SK-N-SH treated with all-trans-retinoic acid at 6 μM for 48 hours (cell line): Measurements from ENCODE around the gene PPP2R3B.

ENCODE experiments used
- ARNTL ChIP-seq: fragments of 450-650 bp; formaldehyde crosslinking; IDR thresholded peaks from 2 replicates; pipeline ENCODE4 v1.5.0; 2020; ENCODE audit warnings: low read depth, mild to moderate bottlenecking, moderate library complexity, borderline replicate concordance
- OSR1 ChIP-seq: fragments of 250-450 bp; sonication (Bioruptor Pico); IDR thresholded peaks from 2 replicates; pipeline ENCODE4 v1.8.0; 2022; ENCODE audit warnings: moderate library complexity, mild to moderate bottlenecking, inconsistent platforms
- SNAI2 ChIP-seq: fragments of 250-450 bp; sonication (Bioruptor Pico); IDR thresholded peaks from 2 replicates; pipeline ENCODE4 v1.5.0; 2020; ENCODE audit warnings: mild to moderate bottlenecking, moderate library complexity
- ZFP30 ChIP-seq: fragments of 450-650 bp; formaldehyde crosslinking; IDR thresholded peaks from 2 replicates; pipeline ENCODE4 v1.5.0; 2022; ENCODE audit warnings: mild to moderate bottlenecking, moderate library complexity
- ZNF565 ChIP-seq: fragments of 450-650 bp; formaldehyde crosslinking; conservative IDR thresholded peaks from 2 replicates; pipeline ENCODE4 v1.5.0; 2020; ENCODE audit warnings: low read depth, mild to moderate bottlenecking, moderate library complexity
- ZNF70 ChIP-seq: fragments of 450-650 bp; formaldehyde crosslinking; IDR thresholded peaks from 2 replicates; pipeline ENCODE4 v1.5.0; 2020; ENCODE audit warnings: mild to moderate bottlenecking, moderate library complexity
- TF ChIP-seq, protein P1 (sequence below): fragments of 250-450 bp; sonication (Bioruptor Pico); IDR thresholded peaks from 2 replicates; pipeline ENCODE4 v1.8.0; 2020; ENCODE audit warnings: mild to moderate bottlenecking, moderate library complexity, borderline replicate concordance

DNA sequence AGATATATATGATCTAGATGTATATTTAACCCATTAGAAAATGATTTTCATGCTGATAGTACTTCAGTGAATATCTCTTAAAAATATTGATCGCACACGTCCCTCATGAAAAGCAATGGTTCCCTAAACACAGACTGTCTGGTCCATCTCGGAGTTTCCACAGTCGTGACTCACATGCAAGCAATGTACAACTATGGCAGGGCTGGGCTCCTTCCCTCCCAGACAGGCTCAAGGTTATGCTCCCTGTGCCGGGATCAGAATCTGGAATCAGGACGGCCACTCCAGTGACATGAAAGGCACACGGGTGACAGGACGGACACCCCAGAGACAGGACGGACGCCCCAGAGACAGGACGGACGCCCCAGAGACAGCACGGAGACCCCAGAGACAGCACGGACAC, 40.2 kb upstream of the PPP2R3B start:
- no peak for TF ChIP-seq SNAI2 (CRISPR knock-in tag)
- TF ChIP-seq, protein P1, sequence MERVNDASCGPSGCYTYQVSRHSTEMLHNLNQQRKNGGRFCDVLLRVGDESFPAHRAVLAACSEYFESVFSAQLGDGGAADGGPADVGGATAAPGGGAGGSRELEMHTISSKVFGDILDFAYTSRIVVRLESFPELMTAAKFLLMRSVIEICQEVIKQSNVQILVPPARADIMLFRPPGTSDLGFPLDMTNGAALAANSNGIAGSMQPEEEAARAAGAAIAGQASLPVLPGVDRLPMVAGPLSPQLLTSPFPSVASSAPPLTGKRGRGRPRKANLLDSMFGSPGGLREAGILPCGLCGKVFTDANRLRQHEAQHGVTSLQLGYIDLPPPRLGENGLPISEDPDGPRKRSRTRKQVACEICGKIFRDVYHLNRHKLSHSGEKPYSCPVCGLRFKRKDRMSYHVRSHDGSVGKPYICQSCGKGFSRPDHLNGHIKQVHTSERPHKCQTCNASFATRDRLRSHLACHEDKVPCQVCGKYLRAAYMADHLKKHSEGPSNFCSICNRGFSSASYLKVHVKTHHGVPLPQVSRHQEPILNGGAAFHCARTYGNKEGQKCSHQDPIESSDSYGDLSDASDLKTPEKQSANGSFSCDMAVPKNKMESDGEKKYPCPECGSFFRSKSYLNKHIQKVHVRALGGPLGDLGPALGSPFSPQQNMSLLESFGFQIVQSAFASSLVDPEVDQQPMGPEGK (CRISPR knock-in tag) = no peak
- TF ChIP-seq ZFP30 = no peak
- TF ChIP-seq ZNF565 (CRISPR knock-in tag) = no peak
- no peak for TF ChIP-seq ZNF70 (CRISPR knock-in tag)
- TF ChIP-seq OSR1 (CRISPR knock-in tag) = no peak
- TF ChIP-seq ARNTL (CRISPR knock-in tag) = no peak
